H1 (cell line): ENCODE data around the gene BCAS3. TPM values are rescaled to one million over a fixed set of nuclear protein-coding genes. Genes with fewer than 3 reads are reported as not detected.

ENCODE experiments used
- CHD1 ChIP-seq: IDR thresholded peaks from 2 replicates; pipeline ENCODE4 v1.6.1; 2012; ENCODE audit warnings: low read depth, low read length, improper control_type of control experiment
- CHD2 ChIP-seq: IDR thresholded peaks from 2 replicates; pipeline ENCODE4 v1.6.1; 2012; ENCODE audit warnings: low read length, improper control_type of control experiment
- HDAC6 ChIP-seq: IDR thresholded peaks from one replicate; pipeline ENCODE4 v1.7.1; 2012; ENCODE audit warnings: low read depth, mild to moderate bottlenecking, inconsistent platforms, low read length, moderate library complexity
- NRF1 ChIP-seq: IDR thresholded peaks from 2 replicates; pipeline ENCODE4 v1.6.1; 2011; ENCODE audit warnings: mild to moderate bottlenecking, low read depth, low read length, improper control_type of control experiment
- RXRA ChIP-seq: IDR thresholded peaks from 2 replicates; pipeline ENCODE4 v1.6.1; 2011; ENCODE audit warnings: low read depth, mild to moderate bottlenecking, low read length, moderate library complexity; ENCODE audit not compliant: insufficient read depth
- SP1 ChIP-seq: IDR thresholded peaks from 2 replicates; pipeline ENCODE4 v1.6.1; 2011; ENCODE audit warnings: low read depth, low read length
- polyA plus RNA-seq, 7 experiments: library from polyadenylated mRNA; depleted of rRNA in 3 of 7; stranded (reverse) in 5 of 7; unstranded in 2 of 7; fragments of >200 nt in 5 of 7; fragments of 200-250 nt in 2 of 7; gene quantifications; 1 replicate in 5 of 7; 2 replicates in 1 of 7; 4 replicates in 1 of 7; pipeline versions ENCODE4 v1.2.1 to v1.2.3, GENCODE V29; 2011 to 2013; ENCODE audit warnings: missing spikeins in 2 of 7, mixed read lengths in 2 of 7
- total RNA-seq: library from RNA; stranded (reverse); fragmentation: NEBNext Ultra II Directional; extraction: Animal tissue kit (Norgen Biotek cat#: 25700); gene quantifications from 2 replicates; pipeline ENCODE4 v1.2.1, GENCODE V29; 2021
- TF ChIP-seq, protein P1 (sequence below): fragments of 300-600 bp; sonication (generic); IDR thresholded peaks from 2 replicates; pipeline ENCODE4 v1.7.1; 2012; ENCODE audit warnings: low read length, moderate library complexity, mild to moderate bottlenecking, inconsistent platforms; ENCODE audit not compliant: insufficient replicate concordance
- TF ChIP-seq, protein P2 (sequence below): IDR thresholded peaks from 2 replicates; pipeline ENCODE4 v1.6.1; 2011; ENCODE audit warnings: low read depth, mild to moderate bottlenecking, low read length; ENCODE audit not compliant: insufficient read depth
- TF ChIP-seq, protein P3 (sequence below), 3 experiments: IDR thresholded peaks; 1 replicate in 2 of 3; 2 replicates in 1 of 3; pipeline versions ENCODE4 v1.5.1 to v1.6.1; 2011; ENCODE audit warnings: low read length in 3 of 3, mild to moderate bottlenecking in 3 of 3, inconsistent platforms in 2 of 3, low read depth in 1 of 3, moderate library complexity in 1 of 3; ENCODE audit not compliant: insufficient read depth in 1 of 3; ENCODE audit errors: control extremely low read depth in 1 of 3

The BCAS3 gene
- total and polyA plus RNA-seq, 2 of the 8 experiments (the other 6 are each of a cell fraction or from before 2014, with no cell fraction given) = 9.9 to 13.3 TPM

DNA sequence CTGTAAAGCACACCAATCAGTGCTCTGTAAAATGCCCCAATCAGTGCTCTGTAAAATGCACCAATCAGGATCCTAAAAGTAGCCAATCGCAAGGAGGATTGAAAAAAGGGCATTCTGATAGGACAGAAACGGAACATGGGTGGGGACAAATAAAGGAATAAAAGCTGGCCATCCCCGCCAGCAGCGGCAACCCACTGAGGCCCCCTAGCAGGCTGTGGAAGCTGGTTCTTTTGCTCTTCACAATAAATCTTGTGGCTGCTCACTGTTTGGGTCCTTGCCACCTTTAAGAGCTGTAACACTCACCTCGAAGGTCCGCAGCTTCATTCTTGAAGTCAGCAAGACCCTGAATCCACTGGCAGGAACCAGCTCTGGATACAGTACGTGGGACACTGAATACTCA, 559.6 kb downstream of the BCAS3 start (continued):
- TF ChIP-seq, protein P1, sequence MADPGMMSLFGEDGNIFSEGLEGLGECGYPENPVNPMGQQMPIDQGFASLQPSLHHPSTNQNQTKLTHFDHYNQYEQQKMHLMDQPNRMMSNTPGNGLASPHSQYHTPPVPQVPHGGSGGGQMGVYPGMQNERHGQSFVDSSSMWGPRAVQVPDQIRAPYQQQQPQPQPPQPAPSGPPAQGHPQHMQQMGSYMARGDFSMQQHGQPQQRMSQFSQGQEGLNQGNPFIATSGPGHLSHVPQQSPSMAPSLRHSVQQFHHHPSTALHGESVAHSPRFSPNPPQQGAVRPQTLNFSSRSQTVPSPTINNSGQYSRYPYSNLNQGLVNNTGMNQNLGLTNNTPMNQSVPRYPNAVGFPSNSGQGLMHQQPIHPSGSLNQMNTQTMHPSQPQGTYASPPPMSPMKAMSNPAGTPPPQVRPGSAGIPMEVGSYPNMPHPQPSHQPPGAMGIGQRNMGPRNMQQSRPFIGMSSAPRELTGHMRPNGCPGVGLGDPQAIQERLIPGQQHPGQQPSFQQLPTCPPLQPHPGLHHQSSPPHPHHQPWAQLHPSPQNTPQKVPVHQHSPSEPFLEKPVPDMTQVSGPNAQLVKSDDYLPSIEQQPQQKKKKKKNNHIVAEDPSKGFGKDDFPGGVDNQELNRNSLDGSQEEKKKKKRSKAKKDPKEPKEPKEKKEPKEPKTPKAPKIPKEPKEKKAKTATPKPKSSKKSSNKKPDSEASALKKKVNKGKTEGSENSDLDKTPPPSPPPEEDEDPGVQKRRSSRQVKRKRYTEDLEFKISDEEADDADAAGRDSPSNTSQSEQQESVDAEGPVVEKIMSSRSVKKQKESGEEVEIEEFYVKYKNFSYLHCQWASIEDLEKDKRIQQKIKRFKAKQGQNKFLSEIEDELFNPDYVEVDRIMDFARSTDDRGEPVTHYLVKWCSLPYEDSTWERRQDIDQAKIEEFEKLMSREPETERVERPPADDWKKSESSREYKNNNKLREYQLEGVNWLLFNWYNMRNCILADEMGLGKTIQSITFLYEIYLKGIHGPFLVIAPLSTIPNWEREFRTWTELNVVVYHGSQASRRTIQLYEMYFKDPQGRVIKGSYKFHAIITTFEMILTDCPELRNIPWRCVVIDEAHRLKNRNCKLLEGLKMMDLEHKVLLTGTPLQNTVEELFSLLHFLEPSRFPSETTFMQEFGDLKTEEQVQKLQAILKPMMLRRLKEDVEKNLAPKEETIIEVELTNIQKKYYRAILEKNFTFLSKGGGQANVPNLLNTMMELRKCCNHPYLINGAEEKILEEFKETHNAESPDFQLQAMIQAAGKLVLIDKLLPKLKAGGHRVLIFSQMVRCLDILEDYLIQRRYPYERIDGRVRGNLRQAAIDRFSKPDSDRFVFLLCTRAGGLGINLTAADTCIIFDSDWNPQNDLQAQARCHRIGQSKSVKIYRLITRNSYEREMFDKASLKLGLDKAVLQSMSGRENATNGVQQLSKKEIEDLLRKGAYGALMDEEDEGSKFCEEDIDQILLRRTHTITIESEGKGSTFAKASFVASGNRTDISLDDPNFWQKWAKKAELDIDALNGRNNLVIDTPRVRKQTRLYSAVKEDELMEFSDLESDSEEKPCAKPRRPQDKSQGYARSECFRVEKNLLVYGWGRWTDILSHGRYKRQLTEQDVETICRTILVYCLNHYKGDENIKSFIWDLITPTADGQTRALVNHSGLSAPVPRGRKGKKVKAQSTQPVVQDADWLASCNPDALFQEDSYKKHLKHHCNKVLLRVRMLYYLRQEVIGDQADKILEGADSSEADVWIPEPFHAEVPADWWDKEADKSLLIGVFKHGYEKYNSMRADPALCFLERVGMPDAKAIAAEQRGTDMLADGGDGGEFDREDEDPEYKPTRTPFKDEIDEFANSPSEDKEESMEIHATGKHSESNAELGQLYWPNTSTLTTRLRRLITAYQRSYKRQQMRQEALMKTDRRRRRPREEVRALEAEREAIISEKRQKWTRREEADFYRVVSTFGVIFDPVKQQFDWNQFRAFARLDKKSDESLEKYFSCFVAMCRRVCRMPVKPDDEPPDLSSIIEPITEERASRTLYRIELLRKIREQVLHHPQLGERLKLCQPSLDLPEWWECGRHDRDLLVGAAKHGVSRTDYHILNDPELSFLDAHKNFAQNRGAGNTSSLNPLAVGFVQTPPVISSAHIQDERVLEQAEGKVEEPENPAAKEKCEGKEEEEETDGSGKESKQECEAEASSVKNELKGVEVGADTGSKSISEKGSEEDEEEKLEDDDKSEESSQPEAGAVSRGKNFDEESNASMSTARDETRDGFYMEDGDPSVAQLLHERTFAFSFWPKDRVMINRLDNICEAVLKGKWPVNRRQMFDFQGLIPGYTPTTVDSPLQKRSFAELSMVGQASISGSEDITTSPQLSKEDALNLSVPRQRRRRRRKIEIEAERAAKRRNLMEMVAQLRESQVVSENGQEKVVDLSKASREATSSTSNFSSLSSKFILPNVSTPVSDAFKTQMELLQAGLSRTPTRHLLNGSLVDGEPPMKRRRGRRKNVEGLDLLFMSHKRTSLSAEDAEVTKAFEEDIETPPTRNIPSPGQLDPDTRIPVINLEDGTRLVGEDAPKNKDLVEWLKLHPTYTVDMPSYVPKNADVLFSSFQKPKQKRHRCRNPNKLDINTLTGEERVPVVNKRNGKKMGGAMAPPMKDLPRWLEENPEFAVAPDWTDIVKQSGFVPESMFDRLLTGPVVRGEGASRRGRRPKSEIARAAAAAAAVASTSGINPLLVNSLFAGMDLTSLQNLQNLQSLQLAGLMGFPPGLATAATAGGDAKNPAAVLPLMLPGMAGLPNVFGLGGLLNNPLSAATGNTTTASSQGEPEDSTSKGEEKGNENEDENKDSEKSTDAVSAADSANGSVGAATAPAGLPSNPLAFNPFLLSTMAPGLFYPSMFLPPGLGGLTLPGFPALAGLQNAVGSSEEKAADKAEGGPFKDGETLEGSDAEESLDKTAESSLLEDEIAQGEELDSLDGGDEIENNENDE = no peak
- TF ChIP-seq, protein P2, sequence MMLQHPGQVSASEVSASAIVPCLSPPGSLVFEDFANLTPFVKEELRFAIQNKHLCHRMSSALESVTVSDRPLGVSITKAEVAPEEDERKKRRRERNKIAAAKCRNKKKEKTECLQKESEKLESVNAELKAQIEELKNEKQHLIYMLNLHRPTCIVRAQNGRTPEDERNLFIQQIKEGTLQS = no peak
- TF ChIP-seq CHD1 = no peak
- 0 out of 2 replicates have a peak, but pooled peaks have one; percentile 17 for TF ChIP-seq SP1
- TF ChIP-seq, protein P3, sequence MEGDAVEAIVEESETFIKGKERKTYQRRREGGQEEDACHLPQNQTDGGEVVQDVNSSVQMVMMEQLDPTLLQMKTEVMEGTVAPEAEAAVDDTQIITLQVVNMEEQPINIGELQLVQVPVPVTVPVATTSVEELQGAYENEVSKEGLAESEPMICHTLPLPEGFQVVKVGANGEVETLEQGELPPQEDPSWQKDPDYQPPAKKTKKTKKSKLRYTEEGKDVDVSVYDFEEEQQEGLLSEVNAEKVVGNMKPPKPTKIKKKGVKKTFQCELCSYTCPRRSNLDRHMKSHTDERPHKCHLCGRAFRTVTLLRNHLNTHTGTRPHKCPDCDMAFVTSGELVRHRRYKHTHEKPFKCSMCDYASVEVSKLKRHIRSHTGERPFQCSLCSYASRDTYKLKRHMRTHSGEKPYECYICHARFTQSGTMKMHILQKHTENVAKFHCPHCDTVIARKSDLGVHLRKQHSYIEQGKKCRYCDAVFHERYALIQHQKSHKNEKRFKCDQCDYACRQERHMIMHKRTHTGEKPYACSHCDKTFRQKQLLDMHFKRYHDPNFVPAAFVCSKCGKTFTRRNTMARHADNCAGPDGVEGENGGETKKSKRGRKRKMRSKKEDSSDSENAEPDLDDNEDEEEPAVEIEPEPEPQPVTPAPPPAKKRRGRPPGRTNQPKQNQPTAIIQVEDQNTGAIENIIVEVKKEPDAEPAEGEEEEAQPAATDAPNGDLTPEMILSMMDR (IDR thresholded peaks at IDR 0.05; ENCODE audit: control extremely low read depth in 1 of 3, insufficient read depth in 1 of 3, low read depth in 1 of 3, low read length in 3 of 3) = peak in 1 of 3 experiments; percentile 7; a peak in 1 of 4 replicates
- TF ChIP-seq NRF1 = no peak
- no peak for TF ChIP-seq CHD2
- no peak for TF ChIP-seq HDAC6
- TF ChIP-seq RXRA = no peak
